Measurements from ENCODE around the gene PDE5A.
A peak's percentile ranks its signal among the peaks of the same experiment; 100 is the strongest.
"Not testable (repeated sequence)": the region's sequence is repeated elsewhere in the genome, so short reads cannot be mapped to it uniquely, and the experiment has no call there.

The PDE5A gene

DNA sequence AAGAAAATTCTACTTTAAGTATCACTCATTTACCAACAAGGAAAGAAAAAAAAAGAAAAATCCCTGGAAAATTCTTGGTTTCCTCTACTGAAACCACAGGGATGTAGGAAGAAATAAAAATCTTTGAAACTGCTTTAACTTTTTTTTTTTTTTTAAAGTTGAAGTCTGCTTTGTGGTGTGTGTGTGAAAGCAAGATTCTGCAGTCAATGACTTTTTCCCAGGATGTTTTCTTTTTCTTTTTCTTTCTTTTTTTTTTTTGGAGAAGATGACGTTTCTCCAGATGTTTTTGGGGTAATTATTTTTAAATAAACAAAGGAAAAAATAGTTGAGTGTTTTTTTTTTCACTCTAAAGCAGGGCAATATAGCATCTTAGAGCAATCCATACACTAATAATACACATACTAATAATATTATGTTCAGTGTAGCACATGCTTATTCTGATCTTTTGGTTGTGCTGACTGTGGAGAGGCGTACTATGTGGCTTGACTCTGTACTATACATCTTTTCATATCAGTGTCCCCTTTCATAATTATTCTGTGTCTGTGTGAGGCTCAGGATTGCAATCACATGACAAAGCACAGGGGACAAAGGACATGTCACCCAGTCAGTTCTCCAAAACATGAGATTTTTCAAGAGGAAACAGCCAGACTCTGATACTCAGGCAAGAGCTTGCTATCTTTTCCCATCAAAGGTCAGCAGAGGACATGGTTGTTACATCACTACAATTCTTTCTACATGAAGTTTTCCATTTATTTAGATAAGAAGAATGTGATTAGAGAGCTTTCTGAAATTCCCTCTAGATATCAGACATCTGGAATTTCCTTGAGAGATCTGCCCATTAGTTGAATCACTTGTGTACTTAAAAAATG is 111.0 kb downstream of the PDE5A start:
- peak; percentile 20 for DNase-seq

DNA sequence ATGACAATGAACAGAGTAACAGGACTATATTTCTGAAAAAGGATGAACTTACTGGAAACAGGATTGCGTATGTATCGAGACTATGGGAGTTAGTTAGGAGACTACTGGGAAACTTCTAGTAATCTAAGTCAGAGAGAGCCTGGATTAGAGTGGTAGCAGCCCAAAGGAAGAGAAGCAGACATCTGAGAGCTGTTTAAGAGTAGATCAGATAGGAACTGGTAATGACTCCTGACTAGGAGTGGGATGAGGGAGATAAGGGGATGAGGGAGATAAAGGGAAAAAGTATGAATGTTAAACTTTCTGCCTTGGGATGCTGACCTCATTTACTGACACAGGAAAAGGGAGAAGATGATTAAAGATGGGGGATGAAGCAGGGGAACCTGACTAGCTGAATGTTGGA is 116.2 kb downstream of the PDE5A start:
- no peak for DNase-seq

DNA sequence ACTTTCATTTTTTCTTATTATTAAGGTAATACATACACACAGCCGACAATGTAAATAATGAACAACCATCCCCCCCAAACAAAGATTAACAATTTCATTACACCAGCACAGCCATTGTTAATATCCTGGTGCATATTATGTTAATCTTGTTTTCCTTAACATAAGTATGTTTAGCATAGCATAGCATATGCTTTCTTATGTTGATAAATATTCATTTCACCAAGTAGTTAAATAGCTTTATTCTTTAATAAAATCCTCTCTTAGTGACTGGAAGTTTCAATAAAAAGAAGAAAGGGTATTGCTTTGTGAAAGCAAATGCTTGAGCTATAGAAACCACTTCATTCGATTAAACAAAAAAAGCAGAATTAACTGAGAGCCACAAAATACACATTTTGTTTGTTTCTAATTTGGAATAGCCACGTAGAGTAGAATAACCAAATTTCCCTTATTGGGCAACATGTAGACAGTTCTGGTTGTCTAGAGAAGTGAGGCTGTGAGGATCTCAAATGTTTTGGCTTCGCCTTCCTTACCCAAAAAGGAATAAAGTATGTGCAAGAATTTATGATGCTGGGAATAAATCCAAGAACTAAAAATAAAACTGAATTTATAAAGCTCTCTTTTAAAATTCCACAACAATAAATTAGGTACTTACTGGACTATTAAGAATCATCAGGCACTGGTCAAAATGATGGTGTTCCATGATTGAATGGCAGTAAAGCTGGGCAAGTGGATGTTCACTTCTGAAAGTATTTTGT is 118.0 kb downstream of the PDE5A start:
- no peak for DNase-seq

DNA sequence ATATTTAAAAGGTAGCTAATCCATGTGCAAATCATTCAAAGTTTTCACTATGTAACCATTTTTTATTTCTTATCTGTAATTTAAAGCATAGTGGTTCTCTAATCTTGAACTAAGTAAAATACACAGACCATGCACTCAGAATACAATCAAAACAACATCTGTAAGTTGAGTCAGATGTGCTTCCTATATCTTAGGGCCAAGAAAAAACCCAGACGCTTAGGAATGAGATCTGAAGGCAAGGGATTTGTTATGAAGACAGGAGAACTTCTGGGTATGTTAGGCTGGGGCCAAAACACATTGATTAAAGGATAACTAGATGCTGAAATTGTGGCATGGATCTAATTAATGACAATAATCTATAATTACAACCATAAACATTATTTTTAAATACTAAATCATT is 120.3 kb downstream of the PDE5A start:
- DNase-seq, result no peak

DNA sequence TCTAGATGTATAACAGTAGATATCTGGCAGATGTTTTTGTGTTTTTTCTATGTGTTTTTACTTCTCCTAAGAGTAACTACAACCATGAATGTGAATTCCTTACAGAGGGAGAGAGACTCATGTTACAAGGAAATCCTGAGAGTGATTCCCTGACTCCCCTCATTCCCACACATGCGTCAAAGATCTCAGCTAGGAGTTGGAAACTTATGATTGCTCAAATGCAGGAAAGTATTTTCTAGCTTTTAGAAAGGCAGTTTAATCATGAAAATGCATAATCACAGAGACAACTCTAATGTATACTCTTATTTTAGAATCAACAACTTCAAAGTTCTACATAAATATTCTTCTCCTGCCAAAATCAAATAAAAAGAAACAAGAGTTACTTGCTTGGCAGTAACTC is 121.8 kb downstream of the PDE5A start:
- DNase-seq, result no peak

DNA sequence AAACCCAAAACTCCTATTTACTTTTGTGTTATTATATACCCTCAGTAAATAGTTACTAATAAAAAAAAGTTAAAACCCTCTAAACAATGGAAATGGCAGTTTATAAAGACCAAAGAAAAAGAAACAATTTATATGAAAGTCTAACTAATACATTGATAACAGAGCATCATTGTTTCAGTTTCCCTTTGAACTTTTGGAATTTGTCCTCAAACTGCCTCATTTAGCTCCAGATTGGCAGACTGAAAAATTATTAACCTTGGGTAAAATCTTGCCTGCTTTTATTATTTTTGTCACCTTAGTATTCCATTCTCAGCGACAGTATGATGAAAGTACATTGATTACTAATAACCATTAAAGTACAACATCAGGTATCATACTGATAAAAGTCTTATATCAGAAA is 124.0 kb downstream of the PDE5A start:
- DNase-seq, result no peak

DNA sequence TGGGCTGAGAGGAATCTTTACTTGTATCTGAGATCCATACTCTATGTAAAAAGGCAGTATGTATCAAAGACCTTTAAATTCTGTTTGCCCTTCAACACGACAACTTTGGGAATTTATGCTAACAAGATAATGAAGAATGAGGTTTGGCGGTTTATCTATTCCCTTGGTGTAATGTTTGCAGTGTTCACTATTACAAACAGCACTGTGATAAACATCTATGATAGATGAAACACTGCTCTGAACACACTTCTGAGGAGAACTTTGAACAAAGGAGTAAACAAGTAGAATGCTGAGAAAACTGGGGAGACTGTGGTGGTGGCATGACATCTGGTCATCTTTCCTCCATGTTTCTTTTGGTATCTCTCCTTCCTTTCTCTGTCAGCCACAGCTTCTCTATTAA is 126.9 kb downstream of the PDE5A start:
- no peak for DNase-seq

DNA sequence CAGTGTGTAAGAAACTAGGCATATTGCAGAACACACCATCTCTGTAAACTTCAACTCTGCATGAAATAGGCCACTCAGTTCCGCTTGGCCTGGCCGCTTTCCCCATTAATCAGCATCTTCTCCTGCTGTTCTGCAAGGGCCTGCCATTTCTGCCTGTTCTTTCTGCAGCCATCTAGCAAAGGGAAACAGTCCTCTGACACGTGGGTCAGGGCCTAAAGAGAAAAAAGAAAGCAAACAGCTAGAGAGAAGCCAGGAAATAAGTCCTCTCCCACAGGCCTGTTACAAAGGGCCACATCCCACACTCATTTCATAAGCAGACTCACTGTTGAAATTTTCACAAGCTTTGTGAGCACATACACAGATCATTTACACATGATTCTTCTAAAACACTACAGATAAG is 130.1 kb downstream of the PDE5A start:
- peak; percentile 85 for DNase-seq

DNA sequence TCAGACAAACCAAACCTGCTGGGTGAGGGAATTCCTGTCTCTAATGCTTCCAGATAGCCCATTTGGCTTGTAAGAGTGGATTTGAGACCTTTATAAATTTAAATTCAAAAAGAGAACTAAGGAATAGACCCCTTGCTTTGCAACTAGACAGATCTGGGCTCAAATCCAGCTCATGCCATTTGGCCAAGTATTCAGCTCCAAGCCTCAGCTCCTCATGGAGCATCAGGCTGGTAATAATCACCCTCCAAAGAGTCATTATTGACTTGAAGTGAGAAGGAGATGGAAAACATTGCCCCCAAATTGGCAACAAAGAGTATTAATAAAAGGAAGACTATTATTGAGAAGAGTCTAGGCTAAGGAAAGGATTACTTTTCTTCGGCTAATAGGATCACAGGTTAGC is 134.7 kb downstream of the PDE5A start:
- no peak for DNase-seq

DNA sequence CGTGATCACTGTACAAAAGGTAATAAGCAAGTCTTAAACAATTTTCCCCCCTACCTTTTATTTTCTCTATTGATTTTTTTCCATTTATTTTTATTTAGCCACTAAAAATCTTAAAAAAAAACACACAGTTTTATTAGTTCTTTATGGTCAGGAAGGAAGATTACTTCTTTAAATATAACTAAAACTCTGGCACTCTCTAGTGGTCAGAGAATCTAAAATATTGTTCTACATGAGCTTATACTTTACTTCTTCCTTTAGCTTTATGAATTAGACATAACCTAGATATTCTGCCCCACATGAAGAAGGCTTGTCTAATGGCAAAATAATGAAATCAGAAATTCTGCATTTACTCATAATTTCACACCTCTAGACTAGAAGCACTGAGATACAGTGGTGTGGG is 135.2 kb downstream of the PDE5A start:
- DNase-seq, result peak; percentile 5

DNA sequence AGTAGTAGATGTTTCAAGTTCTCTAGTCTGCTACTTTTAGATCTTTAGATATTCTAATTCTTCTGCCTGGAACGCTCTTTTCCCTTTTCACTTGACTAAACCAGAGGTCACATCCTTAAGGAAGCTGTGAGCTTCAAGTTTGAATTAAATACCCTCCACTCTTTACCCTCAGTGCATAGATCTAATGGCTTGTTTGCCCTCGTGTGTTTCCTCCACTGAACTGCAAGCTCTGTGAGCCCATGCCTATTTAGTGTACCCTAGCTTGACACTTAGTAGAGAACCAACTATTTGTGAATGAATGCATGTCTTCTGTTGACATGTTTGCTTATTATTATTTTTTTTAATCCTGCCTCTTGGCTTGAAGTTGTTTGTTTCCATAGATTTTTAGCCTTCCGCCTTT is 138.3 kb downstream of the PDE5A start:
- DNase-seq, result no peak

DNA sequence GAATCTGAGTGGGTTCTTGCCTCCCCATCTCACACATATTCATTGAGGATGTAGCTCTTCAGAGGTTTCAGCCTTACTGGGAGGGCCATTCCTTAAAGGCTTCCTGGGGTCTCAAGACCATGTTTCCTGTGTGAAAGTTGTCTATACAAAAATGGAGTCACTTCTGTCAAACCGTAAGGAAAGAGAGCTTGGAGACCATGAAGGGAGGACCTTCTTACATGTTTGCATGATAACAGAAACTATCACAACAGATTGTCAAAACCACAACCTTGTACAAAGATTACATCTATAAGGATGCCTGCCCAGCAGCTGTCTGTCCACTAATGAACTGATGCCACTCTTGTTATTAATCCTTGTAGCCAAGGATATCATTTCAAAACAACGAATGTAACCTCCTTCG is 139.3 kb downstream of the PDE5A start:
- no peak for DNase-seq

DNA sequence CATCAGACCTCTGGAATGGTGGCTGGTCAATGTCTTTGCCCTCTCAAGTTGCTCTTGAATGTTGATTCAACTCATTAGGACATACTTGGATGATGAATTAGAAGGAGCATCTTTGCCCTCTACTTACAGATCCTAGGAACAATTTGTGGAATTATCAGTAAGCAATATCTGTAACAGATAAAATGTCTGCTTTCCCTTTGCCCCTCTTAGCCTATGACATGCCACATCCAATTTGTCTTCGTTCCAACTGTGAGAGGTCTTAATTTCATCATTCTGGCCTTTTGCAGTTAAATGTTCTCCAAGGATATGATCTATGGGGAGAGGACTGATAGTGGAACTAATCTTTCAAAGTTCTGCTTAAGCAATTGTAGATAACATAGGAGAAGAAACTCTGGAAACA is 148.3 kb downstream of the PDE5A start:
- no peak for DNase-seq

DNA sequence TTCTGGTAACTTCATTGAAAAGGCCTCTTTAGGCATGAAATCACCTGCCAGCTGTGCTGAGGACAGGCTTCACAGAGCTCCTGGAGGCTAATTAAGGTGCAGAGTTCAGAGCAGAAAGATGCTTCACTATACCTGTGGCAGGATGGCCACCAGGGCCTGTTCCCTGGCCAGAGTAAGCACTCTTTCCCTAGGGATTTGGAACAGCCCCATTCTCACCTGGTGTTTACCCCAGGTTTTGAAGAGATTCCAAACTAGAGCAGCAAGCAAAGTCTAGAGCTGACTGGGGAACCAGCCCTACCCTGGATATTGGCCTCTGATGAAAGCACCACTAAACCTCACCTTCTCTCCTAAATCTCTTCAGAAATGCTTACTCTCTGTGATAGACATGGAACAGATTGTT is 148.8 kb downstream of the PDE5A start:
- DNase-seq, result no peak

DNA sequence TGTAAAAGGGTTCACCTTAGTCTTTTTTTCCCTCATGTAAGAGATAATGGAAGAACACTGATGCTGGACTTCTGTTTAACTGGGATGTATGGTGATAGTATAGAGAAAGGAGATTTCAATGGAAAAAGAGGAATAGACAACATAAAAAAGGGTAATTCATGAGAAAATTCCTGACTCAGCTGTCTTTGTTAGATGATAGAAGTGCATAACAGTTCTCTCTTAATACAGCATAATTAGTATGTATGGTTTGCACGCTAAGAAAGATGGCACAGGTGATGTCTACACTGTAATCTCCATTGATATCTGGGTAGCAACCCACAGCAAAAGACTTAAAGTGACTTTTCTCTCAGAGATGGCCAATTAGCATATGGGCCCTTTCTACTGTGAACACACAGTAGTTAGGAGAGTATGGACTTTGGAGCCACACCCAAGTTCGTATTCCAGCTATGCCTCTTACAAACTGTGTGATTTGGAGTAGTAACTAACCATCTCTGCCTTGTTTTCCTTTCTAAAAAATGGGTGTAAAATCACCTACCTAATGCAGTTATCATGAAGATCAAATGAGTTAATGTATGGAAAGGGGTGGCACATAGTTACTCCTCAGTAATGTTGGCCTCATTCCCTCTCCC is 149.3 kb downstream of the PDE5A start:
- no peak for DNase-seq

DNA sequence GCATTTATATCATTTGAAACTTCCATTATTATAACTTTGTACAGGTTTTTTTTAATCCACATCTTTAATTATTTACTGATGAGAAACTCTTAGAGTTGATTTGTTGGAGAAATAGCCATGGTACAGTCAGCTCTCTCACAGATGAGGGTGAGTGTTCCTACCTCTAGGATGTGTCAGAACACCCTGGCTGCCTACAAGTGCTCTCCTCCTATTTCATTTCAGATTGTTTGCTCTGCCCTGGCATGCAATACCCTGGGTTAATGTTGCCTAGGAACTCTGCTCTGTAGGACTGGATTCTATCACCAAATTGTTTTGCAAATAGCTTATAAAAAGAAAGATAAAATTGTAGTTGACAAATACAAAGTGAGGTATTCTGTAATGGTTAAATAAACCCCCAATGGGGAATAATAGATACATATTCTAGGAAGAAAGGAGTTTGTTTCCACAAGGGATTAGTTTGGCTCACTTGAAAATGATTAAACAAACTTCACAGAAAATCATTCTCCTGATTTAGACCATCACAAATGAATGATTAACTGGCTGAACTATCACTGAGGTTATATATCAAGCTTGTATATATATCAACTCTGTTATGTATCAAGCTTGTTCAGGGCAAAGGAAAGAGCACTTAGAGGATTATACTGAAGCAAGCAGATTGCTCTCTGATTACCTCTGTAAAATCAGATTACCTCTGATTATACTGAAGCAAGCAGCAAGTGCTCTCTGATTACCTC is 150.0 kb downstream of the PDE5A start:
- DNase-seq, result no peak

DNA sequence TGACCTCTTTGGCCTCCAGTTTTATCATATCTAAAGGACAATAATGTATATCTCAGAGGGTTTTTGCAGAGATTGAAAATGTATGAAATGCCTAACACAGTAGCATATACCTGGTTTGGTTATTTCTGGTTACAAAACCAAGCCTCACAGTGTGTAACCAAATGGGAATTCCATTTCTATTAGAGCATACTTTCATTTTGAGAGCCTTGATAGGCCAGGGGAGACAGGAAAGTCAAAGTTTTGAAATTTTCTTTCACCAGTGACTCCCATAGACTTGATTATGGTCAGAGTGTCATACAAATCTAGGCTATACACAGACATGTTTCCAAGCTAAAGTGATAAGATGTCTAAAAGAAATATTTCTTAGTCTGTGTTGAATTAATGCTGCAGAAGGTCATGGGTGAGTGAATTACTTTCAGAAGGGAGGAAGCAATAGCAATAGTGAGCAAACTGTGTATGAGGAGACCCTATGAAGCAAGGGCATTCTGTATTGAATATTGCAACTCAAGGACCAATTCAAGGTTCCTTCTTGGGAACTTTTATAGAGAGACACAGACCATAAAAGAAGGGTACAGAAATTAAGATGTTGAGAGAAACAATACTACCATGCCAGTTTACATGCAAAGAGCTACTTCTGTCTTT is 151.1 kb downstream of the PDE5A start:
- DNase-seq, result no peak

DNA sequence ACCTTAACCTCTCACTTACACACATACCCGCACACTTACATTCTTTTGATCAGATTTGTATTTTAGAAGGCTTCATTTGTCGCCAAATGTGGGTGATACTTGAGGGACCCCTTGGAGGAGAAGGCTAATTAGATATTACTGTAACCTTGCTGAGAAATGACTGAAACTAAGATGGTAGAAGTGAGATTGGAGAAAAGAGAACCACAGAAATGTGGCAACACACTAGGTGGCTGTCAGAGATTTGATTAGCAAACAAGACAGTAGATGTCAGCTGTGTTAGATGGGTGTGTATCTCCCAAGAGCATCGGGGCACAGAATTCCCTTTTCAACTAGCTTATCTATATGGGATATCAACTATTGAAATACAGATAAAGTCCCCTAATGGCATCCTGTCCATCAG is 157.3 kb downstream of the PDE5A start:
- no peak for DNase-seq

DNA sequence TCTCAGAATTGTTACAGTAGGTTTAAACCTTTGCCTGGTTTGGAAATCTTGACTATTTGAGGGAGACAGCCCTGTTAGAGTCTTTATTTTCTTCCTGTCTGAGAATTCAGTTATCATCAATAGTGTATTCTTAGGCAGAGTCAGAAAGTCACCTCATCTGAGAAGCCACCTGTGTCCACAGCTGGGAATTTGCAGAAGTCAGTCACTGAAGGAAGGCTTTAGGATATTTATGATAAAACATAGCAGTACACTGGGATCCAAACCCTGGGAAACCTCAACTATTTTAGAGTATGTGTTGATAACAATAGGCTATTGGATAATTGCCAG is 157.9 kb downstream of the PDE5A start:
- not testable (repeated sequence) for DNase-seq

DNA sequence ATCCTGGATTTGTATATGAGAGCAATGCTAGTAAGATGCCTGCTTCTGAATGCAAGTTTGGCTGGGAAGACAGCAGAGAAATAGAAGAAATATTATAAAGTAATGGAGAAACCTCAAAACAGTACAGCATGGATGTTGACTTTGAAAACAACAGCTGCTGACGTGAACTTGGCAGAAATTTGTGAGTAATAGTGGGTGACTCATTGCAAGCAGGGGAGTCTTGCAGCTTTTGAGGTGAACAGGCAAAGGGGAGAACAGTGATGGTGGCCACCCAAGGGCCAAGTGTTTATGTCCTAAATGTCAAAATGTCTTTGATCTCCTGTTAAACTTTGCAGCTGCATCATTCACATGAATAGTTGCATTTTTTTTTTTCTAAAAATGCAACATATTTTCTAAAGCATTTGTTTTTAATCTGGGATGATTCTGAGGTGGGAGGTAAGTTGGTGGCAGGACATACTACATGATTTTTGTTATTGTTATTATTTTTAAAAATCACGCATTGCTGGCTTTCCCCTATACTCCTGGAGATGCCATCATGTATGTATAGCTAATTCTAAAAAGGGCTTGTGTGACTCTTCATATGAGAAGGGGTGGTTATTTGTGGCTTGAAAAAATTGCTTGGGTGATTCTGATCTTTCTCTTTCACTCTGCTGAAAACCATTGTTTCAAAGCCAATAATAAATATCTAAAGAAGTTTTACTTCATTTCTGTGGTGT is 158.4 kb downstream of the PDE5A start:
- not testable (repeated sequence) for DNase-seq

DNA sequence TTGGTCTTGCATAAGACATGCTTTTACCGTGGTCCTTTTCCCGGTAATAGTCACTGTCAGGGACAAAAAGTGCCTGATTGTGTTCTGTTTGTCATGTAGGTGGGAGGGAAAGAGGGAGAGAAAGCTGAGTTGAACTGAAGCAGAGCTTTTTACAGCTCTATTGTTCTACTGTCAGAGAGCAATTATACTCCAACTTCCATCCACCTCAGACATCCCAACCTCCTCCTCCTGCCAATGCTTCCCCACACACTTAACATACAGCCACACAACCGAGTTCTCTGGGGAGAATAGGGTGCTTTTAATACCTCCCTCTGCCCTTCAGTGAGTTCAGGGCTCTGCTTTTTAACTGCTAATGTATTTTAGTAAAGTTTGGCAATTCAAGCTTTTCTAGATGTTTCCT is 159.6 kb downstream of the PDE5A start:
- not testable (repeated sequence) for DNase-seq

DNA sequence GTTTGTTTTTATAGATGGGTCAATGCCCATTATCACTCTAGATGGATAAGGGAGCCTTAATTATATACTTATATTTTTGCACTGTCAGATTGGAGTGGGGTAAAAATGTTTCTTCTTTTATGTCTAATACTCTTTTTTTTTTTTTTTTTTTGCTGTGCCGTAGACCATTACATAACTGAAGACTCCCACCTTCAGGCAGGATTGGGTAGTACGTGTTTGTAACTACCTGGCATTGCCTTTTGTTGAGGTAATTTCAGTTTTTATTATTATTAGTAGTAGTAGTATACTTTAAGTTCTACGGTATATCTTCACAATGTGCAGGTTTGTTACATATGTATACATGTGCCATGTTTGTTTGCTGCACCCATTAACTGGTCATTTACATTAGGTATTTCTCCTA is 165.9 kb downstream of the PDE5A start:
- not testable (repeated sequence) for DNase-seq
